GM12873 (cell line): ENCODE results near the gene SANBR.

Source experiments
- CTCF ChIP-seq: IDR thresholded peaks from 2 replicates; pipeline ENCODE4 v1.5.1; 2012; ENCODE audit warnings: low read depth, mild to moderate bottlenecking, moderate library complexity, low read length, control low read depth; ENCODE audit not compliant: insufficient read depth; ENCODE audit errors: missing control alignments

The SANBR gene

GRCh38 chr2:61018798-61019197 lies 46.9 kb upstream of the SANBR start:
- TF ChIP-seq CTCF = no peak

- TF ChIP-seq CTCF = no peak
Measured at GRCh38 chr2:61021228-61021660, 44.4 kb upstream of the SANBR start.

- no peak for TF ChIP-seq CTCF
Measured at GRCh38 chr2:61023670-61024069, 42.0 kb upstream of the SANBR start.

GRCh38 chr2:61029533-61029932 lies 36.1 kb upstream of the SANBR start:
- TF ChIP-seq CTCF = no peak

- no peak for TF ChIP-seq CTCF
Measured at GRCh38 chr2:61042807-61043206, 22.9 kb upstream of the SANBR start.

- TF ChIP-seq CTCF = no peak
Measured at GRCh38 chr2:61044636-61045035, 21.0 kb upstream of the SANBR start.

GRCh38 chr2:61045226-61045625 lies 20.4 kb upstream of the SANBR start:
- TF ChIP-seq CTCF = no peak

- TF ChIP-seq CTCF = no peak
Measured at GRCh38 chr2:61045999-61046398, 19.7 kb upstream of the SANBR start.
